Astrocyte of the cerebellum (primary cell): ENCODE results near the gene MTMR3.

ENCODE experiments used
- DNase-seq: peaks from one replicate; pipeline ENCODE4 v3.0.0-alpha.2; 2011; ENCODE audit warnings: low read depth
- H3K4me3 ChIP-seq: 2 replicates; pipeline ENCODE4 v1.5.1; 2011; ENCODE audit warnings: mild to moderate bottlenecking, low read depth, low read length, moderate library complexity
- in situ Hi-C: cut with HindIII; loops from 2 replicates; pipeline ENCODE4 v1.10.0; 2017; ENCODE audit warnings: low sequenced_read_pairs
- TF ChIP-seq, protein P1 (sequence below): IDR thresholded peaks from 2 replicates; pipeline ENCODE4 v1.5.1; 2012; ENCODE audit warnings: low read length, low read depth, moderate library complexity, mild to moderate bottlenecking; ENCODE audit errors: missing control alignments

The MTMR3 gene

DNA sequence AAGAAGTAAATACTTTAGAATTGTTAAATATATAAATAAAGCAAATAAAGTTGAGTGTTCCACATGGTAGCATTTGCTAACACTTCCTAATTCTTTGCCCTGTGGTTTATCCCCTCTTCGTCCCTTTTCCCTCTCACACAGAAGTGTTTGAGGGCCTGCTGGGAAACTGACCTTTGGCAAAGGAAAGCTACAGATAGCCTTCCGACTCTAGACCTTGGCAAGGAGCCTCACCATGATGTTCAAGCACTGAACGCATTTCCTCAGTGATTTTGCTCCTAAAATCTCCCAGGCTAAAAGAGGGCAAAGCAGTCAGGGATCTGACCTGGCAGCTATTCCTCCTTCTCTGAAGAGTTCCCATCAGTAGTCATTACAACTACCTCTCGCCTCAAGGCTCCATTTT lies 144.8 kb downstream of the MTMR3 start:
- TF ChIP-seq, protein P1, sequence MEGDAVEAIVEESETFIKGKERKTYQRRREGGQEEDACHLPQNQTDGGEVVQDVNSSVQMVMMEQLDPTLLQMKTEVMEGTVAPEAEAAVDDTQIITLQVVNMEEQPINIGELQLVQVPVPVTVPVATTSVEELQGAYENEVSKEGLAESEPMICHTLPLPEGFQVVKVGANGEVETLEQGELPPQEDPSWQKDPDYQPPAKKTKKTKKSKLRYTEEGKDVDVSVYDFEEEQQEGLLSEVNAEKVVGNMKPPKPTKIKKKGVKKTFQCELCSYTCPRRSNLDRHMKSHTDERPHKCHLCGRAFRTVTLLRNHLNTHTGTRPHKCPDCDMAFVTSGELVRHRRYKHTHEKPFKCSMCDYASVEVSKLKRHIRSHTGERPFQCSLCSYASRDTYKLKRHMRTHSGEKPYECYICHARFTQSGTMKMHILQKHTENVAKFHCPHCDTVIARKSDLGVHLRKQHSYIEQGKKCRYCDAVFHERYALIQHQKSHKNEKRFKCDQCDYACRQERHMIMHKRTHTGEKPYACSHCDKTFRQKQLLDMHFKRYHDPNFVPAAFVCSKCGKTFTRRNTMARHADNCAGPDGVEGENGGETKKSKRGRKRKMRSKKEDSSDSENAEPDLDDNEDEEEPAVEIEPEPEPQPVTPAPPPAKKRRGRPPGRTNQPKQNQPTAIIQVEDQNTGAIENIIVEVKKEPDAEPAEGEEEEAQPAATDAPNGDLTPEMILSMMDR = no peak
- in situ Hi-C loops = no loop called here
- H3K4me3 ChIP-seq = no peak overlapping the region
- no peak for DNase-seq

DNA sequence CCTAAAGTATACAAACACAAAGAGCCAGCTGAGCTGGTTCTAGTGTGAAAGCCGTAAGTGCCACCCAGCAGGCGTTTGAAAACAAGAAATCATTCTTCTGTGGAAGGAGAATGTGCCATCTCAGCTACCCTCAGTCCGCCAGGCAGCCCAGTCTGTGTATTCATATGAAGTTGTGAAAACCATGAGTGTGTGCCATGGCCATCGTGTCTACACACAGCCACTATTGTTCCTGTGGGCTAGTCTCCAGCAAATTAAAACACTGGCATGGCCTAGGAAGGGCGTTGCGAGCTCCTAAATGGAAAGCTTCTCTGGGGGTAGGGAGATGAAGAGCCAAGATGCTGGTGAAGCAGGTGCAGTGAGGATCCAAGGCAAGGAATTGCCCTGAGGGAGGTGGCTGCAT lies 145.8 kb downstream of the MTMR3 start:
- TF ChIP-seq, protein P1 = no peak
- DNase-seq = no peak
- no peak overlapping the region for H3K4me3 ChIP-seq
- in situ Hi-C loops = no loop called here

GRCh38 chr22:30029512-30029911 lies 146.5 kb downstream of the MTMR3 start:
- DNase-seq = no peak
- TF ChIP-seq, protein P1 = no peak
- in situ Hi-C loops = no loop called here
- no peak overlapping the region for H3K4me3 ChIP-seq

DNA sequence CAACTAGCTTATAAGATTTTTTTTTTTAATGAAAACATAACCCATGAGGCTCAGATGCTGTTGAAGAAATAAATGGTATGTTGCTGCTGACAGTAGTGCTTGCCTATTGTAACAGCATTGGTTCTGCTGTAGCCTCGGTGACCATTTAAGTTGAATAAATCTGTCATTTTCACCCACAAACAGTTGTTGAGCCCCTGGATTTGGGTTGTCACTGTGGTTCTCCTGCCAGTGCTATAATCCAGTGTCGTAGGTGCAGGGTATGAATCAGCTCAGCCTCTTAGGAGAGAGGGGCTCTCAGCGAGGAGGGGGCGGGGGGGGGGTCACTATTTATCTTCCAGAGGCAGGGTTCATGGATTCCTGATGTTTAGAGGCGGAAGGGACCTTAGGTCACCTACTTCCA lies 147.4 kb downstream of the MTMR3 start:
- TF ChIP-seq, protein P1 = no peak
- in situ Hi-C loops = no loop called here
- H3K4me3 ChIP-seq = no peak overlapping the region
- no peak for DNase-seq

DNA sequence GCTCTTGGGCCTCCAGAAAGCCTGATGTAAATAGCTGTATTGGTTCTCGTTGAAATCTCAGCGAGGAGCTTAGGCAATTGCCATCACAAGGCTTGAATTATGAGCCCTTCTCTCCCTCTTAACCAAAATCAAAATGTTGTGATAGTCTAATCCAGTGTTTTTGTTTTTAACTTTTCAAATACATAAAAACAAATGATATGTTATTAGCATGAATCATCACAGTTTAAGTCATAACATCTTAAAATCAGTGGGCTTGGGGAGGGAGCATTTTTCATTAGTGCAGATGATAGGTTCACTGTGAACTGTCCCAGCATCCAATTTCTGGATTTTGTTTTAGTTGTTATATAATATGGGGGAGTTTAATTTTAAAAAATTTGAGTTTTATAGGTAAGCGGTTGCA lies 148.4 kb downstream of the MTMR3 start:
- H3K4me3 ChIP-seq = no peak overlapping the region
- TF ChIP-seq, protein P1 = no peak
- in situ Hi-C loops = no loop called here
- DNase-seq = no peak

DNA sequence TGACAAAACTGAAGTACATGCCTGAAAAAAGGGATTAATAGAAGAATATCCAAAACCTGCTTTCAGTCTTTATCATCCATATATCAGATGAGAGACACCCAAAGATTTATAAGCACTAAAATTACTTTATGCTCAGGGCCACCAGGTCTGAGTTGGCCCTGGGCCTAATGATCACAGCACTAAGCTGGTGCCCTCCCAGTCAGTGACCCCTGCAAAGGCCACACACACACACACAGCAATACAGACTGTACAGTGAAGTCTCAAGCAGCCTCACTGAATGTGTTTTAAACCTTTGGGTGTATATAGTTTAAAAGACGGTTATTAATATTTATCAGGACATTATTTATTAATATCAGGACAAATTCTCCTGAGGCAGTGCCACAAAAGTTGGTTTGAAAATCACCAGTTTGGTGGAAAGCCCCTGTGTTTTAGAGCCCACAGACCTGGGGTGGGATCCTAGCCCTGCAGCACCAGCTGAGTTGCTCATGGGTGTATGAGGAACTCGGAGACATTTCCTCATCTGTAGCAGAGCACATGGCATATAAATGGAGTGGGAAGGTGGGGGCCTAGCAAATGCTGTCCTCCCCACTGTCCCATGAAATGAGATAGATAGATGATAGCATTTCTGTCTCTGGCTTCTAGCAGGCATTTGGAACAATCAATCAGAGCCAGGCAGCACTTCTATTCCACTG lies 148.9 kb downstream of the MTMR3 start:
- no peak for DNase-seq

More for the DNA sequence above, 148.9 kb downstream of the MTMR3 start:
- TF ChIP-seq, protein P1 = no peak
- in situ Hi-C loops = no loop called here
- no peak overlapping the region for H3K4me3 ChIP-seq
